GM12892 (cell line): ENCODE measurements around the gene AZU1.

Experiments used
- DNase-seq: peaks from one replicate; pipeline ENCODE4 v3.0.0; 2011; ENCODE audit not compliant: insufficient read length
- FAIRE-seq: peaks from 2 replicates; lab custom pipeline; 2011; peaks lifted over from hg19 to GRCh38; lab: Jason Lieb, UNC
- POLR2A ChIP-seq: IDR thresholded peaks from 2 replicates; pipeline ENCODE4 v1.6.1; 2011; ENCODE audit warnings: low read depth, low read length, control low read depth
- POLR2AphosphoS5 ChIP-seq: IDR thresholded peaks from 2 replicates; pipeline ENCODE4 v1.6.1; 2011; ENCODE audit warnings: low read depth, low read length, control low read depth
- TAF1 ChIP-seq: IDR thresholded peaks from 2 replicates; pipeline ENCODE4 v1.6.1; 2011; ENCODE audit warnings: low read depth, mild to moderate bottlenecking, control low read depth, low read length, borderline replicate concordance

The AZU1 gene

DNA sequence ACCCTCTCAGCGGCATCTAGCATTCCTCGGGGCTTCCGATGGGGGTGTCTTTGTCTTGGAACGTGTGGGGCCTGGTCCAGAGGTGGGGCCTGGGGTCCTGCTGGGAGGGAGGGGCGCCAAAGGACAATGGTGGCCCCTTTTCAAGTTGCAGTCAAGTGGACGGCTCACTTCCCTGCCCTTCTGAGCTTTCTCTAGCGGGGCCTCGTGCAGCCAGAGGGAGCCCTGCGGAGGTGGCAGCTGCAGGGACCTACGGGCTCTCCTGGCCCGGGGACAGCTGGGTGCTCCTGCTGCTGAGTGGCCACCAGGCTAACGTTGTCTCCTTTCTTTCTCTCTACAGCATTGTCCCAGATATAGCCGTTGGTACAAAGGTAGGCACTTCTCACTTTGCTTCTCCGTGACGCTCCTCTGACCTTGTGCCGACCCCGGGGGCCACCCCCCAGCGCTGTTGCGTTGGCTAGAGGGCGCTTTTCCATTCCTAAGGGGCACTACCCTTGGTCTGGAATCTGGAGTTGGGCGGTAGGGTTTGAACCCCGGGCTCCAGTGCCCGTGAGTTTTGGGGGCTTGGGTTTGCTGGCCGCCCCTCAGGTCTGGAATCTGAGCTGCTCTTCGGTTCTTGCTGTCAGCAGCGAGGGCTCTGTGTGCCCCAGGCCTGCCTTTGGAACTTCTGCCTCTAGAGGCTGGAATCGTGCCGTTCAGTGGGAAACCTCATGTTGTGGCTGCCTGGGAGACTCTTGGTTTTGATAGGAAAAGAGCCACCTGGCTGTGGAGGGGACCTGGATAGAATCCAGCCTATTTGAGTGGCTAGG lies 28.4 kb upstream of the AZU1 start:
- TF ChIP-seq TAF1, result no peak
- TF ChIP-seq POLR2A, result no peak; the same call in 1 of the 2 replicates
- TF ChIP-seq POLR2AphosphoS5, result no peak
- FAIRE-seq (no peak), DNase-seq (no peak)

DNA sequence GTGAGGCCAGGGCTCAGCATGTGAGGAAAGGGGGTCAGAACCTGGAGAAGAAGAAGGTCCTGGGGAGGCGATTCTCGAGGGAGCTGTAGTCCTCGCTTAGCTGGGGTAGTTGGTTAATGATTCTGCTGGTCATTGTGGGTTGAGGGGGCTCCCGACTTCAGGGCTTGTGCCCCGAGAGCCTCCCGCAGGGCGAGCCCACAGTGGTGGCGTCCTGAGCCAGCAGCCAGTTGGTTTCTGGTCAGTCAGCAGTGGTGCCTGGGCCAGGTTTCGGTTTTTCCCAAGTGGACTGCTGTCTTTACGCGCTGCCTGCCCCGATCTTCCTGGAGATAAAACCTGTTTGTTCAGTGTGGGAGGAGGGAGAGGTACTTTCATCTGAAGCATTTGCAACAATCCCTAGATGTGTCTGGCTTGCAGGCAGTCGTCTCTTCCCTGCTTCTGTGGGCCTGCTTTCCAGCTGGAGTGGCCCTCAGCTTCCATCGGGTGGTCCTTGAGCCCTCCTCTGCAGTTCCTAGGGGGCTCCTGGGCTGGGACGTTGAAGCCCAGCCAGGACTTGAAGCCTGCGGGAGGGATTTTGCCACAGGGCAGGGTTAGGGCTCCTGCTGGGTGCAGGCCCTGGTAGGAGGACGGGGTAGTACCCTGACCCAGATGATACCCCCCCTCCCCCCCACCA lies 27.1 kb upstream of the AZU1 start:
- DNase-seq (no peak), FAIRE-seq (no peak)
- peak; percentile 38; the same call in 1 of the 2 replicates for TF ChIP-seq POLR2A
- TF ChIP-seq TAF1, result no peak
- peak; percentile 5; the same call in 1 of the 2 replicates for TF ChIP-seq POLR2AphosphoS5

DNA sequence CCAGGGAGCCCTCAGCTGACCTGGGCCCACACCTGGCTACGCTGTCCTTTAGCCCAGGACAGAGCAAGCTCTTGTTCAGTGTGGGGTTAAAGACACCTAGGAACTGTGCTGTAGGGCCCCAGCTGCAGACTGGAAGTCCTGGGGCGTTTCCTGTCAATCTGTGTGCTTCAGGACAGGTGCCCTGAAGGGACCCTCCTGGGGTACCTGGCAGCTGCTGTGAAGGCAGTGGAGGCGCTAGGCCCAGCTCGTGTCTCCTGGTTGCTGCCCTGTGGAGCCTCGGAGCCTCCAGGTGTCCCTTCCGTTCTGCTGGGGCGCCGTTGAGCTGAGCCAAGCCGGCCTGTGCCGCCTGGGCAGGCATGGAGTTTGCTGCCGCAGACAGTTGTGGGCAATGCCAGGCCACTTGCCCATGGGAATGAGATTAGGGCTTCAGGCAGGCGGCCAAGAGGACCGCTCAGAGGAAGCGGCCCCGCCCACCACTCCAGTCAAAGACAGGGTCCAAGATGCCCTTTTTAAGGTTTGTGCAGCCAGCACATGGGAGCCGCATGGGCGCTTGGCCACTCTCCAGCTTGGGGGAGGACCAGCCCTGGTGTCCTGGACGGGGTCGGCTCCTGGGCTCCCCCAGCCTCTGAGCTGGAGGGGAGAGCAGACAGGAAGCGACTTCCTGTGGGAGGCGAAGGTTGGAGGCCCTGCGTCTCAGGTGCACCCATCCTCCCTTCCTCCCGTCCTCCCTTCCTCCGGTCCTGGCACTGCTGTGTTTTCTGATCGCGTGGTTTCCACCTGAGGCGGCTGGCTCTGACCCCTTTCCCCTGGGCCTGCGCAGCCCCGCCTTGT lies 26.4 kb upstream of the AZU1 start:
- no peak for DNase-seq
- TF ChIP-seq POLR2A, result peak; percentile 18; the same call in 1 of the 2 replicates
- TF ChIP-seq TAF1, result no peak

DNA sequence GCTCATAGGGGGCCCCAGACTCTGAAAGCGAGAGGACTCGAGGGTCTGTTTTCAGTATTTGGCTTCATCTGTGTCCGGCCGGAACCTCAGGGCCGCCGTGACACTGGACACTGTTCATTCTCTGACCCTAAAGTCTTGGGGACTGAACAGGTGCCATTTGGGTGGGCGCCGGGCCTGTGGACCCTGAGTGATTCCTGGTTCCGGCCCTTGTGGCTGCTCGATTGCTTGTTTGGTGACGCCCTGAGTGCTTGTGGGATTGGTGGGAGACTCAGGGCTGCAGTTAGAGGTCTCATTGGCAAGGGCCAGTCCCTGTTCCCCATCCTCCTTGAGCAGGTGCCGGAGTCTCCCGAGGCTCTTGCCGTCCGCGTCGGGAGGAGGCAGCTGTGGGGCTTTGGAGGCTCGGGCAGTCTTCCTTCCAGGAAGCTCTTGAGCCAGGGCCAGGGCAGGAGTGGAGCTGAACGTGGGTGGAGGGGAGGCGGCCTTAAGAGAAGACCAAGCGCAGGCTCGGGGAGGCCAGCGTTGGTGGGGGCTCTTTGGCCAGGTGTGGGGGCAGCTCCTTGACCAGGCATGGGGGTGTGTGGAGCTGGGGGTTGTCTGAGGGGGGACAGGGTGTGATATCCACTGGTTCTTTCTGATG lies 25.7 kb upstream of the AZU1 start:
- FAIRE-seq (no peak), DNase-seq (no peak)
- TF ChIP-seq POLR2AphosphoS5 (no peak), POLR2A (peak; percentile 18; the same call in 1 of the 2 replicates)

More for the DNA sequence above, 26.4 kb upstream of the AZU1 start:
- FAIRE-seq, result no peak

DNA sequence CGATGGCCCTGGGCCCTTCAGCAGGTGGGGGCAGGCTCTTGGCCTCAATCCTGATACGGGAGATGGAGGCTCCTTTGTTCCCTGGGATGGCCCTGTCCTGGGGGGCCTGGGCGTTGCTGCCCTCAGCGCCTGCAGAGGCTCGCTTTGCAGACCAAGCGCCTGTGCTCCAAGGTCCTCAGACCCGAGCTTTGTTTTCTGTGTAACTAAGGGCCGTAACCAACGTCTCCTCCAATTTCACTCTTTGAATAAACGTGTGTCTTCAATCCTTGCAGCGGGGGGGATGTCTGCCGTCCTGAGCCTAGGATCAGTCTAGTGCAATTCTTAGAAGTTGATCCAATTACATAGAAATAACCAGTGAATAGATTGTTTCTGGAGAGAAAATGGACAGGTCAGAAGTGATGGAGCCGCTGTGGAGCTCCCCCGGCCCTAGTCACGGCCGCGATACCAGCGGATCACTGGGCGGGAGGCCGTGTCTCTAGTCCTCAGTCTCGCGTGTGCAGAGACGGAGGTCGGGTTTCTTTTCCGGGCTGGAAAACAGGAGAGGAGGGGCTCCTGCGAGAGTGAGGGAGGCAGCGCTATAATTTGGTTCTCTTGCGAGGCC lies 25.0 kb upstream of the AZU1 start:
- TF ChIP-seq POLR2A (no peak), POLR2AphosphoS5 (no peak), TAF1 (no peak)
- FAIRE-seq (no peak), DNase-seq (no peak)

DNA sequence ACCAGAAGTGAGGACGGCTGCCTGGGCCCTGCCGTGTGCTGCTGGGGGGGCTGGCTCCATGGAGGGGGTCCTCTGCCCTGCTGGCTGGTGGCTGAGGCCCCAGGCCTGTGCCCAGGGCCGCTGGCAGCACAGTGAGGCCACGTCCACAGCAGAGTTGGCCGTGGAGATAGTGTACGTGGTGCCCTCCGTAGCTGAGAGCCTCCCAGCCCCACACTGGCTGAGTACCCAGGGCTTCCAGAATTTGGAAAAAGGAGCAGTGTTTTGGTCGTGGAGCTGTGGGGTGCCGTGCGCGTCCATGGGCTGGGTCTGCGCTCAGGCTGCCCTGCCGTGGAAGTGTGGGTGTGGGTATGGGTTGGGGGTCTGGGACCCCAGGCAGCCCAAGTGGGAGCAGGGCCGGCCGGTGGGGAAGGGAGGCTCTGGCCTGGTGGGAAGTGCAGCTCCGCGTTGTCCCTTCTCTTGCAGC lies 24.5 kb upstream of the AZU1 start:
- FAIRE-seq (no peak), DNase-seq (no peak)
- TF ChIP-seq TAF1 (no peak), POLR2AphosphoS5 (peak; percentile 41; the same call in 1 of the 2 replicates)

DNA sequence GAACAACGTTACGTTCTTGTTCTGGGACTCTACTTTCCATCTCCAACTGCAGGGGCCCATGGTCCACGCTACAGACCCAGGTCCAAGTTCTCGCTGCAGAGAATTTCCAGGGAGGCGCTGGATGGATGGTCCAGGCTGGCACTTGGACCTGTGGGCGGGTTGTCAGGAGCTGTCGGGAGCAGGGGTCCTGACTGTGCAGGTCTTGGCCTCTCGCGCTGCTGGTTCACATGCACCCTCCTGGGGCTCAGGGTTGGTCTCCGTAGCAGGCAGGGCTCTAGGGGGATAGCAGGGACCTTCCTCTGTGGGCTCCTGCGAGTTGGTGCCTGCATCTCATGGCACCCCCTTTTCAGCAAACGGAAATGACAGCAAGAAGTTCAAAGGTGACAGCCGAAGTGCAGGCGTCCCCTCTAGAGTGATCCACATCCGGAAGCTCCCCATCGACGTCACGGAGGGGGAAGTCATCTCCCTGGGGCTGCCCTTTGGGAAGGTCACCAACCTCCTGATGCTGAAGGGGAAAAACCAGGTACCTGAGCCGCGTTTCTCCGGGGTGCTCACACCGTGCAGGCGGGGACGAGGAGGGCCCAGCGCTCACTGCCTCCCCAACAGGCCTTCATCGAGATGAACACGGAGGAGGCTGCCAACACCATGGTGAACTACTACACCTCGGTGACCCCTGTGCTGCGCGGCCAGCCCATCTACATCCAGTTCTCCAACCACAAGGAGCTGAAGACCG lies 23.8 kb upstream of the AZU1 start:
- 0 out of 2 replicates have a peak, but pooled peaks have one; percentile 3 for TF ChIP-seq POLR2A
- TF ChIP-seq TAF1, result no peak
- TF ChIP-seq POLR2AphosphoS5, result no peak; the same call in none of the 2 replicates
- FAIRE-seq (no peak), DNase-seq (no peak)

DNA sequence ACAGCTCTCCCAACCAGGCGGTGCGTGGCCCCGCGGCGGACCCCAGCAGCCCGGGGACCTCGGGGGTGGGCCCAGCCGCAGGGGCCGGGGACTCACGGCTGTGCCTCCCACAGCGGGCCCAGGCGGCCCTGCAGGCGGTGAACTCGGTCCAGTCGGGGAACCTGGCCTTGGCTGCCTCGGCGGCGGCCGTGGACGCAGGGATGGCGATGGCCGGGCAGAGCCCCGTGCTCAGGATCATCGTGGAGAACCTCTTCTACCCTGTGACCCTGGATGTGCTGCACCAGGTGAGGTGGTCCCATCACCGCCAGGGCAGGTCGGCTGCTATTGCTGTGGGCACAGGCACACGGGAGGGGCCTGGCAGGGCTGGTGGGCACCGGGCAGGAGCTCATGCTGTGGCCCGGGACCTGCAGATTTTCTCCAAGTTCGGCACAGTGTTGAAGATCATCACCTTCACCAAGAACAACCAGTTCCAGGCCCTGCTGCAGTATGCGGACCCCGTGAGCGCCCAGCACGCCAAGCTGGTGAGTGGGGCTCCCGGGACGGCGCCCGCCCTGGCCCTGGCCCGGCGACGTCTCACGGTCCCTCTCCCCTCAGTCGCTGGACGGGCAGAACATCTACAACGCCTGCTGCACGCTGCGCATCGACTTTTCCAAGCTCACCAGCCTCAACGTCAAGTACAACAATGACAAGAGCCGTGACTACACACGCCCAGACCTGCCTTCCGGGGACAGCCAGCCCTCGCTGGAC lies 23.0 kb upstream of the AZU1 start:
- TF ChIP-seq TAF1 (no peak), POLR2A (peak; percentile 19; the same call in 1 of the 2 replicates), POLR2AphosphoS5 (no peak)
- FAIRE-seq (no peak), DNase-seq (no peak)

DNA sequence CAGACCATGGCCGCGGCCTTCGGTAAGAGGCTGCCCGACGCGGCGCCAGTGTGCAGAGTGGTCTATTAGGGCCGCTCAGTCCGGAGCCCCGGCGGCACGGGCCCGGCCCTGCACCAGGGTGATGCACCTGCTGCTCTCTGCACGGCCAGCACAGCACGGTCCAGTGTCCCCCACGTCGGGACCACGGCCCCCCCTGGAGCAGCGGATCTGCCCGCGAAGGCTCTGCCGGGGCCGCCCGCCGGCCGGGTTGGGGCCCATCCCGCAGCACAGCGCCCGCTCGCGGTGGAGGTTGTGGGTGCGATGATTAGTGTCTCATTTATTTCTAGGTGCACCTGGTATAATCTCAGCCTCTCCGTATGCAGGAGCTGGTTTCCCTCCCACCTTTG lies 22.5 kb upstream of the AZU1 start:
- FAIRE-seq (no peak), DNase-seq (no peak)
- TF ChIP-seq POLR2A, result no peak
- no peak for TF ChIP-seq TAF1
- no peak for TF ChIP-seq POLR2AphosphoS5
